GM12892 (cell line): Measurements from ENCODE around the gene INHA. TPM values are rescaled to one million over a fixed set of nuclear protein-coding genes. Genes with fewer than 3 reads are reported as not detected.
A peak's percentile ranks its signal among the peaks of the same experiment; 100 is the strongest.

Source experiments
- DNase-seq: peaks from one replicate; pipeline ENCODE4 v3.0.0; 2011; ENCODE audit not compliant: insufficient read length
- FAIRE-seq: peaks from 2 replicates; lab custom pipeline; 2011; peaks lifted over from hg19 to GRCh38; lab: Jason Lieb, UNC
- POLR2A ChIP-seq: IDR thresholded peaks from 2 replicates; pipeline ENCODE4 v1.6.1; 2011; ENCODE audit warnings: low read depth, low read length, control low read depth
- POLR2AphosphoS5 ChIP-seq: IDR thresholded peaks from 2 replicates; pipeline ENCODE4 v1.6.1; 2011; ENCODE audit warnings: low read depth, low read length, control low read depth
- TAF1 ChIP-seq: IDR thresholded peaks from 2 replicates; pipeline ENCODE4 v1.6.1; 2011; ENCODE audit warnings: low read depth, mild to moderate bottlenecking, control low read depth, low read length, borderline replicate concordance
- polyA plus RNA-seq: library from polyadenylated mRNA; unstranded; fragments of >200 nt; gene quantifications from one replicate; pipeline ENCODE4 v1.2.1, GENCODE V29; 2012; ENCODE audit warnings: missing spikeins, inconsistent platforms; ENCODE audit not compliant: missing spikeins

The INHA gene
- polyA plus RNA-seq, result not detected

GRCh38 chr2:219572237-219573001 is at the start of gene INHA:
INHA (plus strand) TSS chr2:219572310; CDS start chr2:219572375, 65 bp downstream.
- TF ChIP-seq POLR2AphosphoS5 (no peak), POLR2A (no peak)
- DNase-seq (peak; percentile 16), FAIRE-seq (no peak)

- FAIRE-seq, result no peak
Measured at GRCh38 chr2:219523031-219523671, 49.0 kb upstream of the INHA start.

GRCh38 chr2:219524817-219525216 is 47.3 kb upstream of the INHA start:
- DNase-seq (no peak), FAIRE-seq (no peak)
- TF ChIP-seq TAF1, result no peak
- TF ChIP-seq POLR2AphosphoS5, result no peak
- no peak for TF ChIP-seq POLR2A

More at GRCh38 chr2:219523031-219523671, 49.0 kb upstream of the INHA start:
- DNase-seq, result no peak
- TF ChIP-seq TAF1 (no peak), POLR2A (no peak), POLR2AphosphoS5 (no peak)

- DNase-seq (no peak), FAIRE-seq (no peak)
- TF ChIP-seq POLR2AphosphoS5 (no peak), POLR2A (no peak), TAF1 (no peak)
Measured at GRCh38 chr2:219525533-219526232, 46.4 kb upstream of the INHA start.

- FAIRE-seq (no peak), DNase-seq (no peak)
- no peak for TF ChIP-seq POLR2AphosphoS5
- TF ChIP-seq TAF1, result no peak
- TF ChIP-seq POLR2A, result no peak
Measured at GRCh38 chr2:219526320-219527075, 45.6 kb upstream of the INHA start.

- FAIRE-seq, result no peak
- no peak for TF ChIP-seq TAF1
- no peak for TF ChIP-seq POLR2AphosphoS5
- TF ChIP-seq POLR2A, result no peak
- no peak for DNase-seq
Measured at GRCh38 chr2:219527076-219527394, 45.1 kb upstream of the INHA start.

- FAIRE-seq, result no peak
- DNase-seq, result no peak
- TF ChIP-seq POLR2AphosphoS5 (no peak), POLR2A (no peak), TAF1 (no peak)
Measured at GRCh38 chr2:219527472-219527871, 44.6 kb upstream of the INHA start.

- TF ChIP-seq POLR2A (no peak), TAF1 (no peak), POLR2AphosphoS5 (no peak)
- FAIRE-seq (peak; percentile 67), DNase-seq (peak; percentile 95)
Measured at GRCh38 chr2:219530048-219530963, 41.8 kb upstream of the INHA start.

- TF ChIP-seq POLR2AphosphoS5, result no peak
- no peak for TF ChIP-seq TAF1
- TF ChIP-seq POLR2A, result no peak
- DNase-seq (no peak), FAIRE-seq (no peak)
Measured at GRCh38 chr2:219531639-219532377, 40.3 kb upstream of the INHA start.

GRCh38 chr2:219532378-219532649 is 39.8 kb upstream of the INHA start:
- no peak for TF ChIP-seq POLR2A
- no peak for TF ChIP-seq TAF1
- no peak for TF ChIP-seq POLR2AphosphoS5
- DNase-seq (no peak), FAIRE-seq (no peak)
